ENCODE results near the gene TBL3. TPM values are rescaled to one million over a fixed set of nuclear protein-coding genes. Genes with fewer than 3 reads are reported as not detected.

Gene TBL3
- total and polyA plus RNA-seq, 9 of the 15 experiments (the other 6 are each of a cell fraction or from before 2014, with no cell fraction given) = 0.97 to 117 (median 24.5) TPM

DNA sequence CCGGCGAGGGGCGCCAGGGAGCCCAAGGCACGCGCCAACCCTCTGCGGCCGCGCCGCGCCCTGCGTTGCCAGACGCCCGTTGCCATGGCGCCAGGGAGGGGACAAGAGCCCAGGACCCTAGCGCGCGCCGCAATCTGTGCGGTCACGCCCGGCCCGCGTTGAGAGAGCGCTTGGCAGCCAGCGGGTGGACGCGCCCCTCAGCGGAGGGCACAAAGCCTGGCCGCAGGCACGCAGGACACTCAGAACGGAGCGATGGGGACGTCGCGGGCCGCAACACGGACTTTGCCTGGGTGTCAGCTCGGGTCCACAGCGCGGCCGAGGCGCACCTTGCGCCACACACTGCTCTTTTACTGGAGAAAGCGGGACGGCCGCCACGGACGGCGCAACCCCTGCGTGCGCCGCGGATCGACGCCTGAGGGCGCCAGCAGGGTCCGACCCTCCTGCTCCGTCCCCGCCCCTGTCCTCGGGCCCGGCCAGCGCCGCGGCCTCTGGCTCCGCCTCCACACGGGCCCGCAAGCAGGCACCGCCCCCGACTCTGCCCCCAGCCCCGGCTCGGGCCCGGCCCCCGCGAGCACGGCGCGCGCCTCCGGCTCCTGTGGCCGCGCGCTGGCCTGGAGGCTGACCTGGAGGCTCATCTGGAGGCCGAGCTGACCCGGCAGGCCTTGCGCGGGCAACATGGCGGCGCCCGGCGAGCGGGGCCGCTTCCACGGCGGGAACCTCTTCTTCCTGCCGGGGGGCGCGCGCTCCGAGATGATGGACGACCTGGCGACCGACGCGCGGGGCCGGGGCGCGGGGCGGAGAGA is 11.9 kb downstream of the TBL3 start, which contains the start of gene GFER (continued):
- TF ChIP-seq, protein P1, sequence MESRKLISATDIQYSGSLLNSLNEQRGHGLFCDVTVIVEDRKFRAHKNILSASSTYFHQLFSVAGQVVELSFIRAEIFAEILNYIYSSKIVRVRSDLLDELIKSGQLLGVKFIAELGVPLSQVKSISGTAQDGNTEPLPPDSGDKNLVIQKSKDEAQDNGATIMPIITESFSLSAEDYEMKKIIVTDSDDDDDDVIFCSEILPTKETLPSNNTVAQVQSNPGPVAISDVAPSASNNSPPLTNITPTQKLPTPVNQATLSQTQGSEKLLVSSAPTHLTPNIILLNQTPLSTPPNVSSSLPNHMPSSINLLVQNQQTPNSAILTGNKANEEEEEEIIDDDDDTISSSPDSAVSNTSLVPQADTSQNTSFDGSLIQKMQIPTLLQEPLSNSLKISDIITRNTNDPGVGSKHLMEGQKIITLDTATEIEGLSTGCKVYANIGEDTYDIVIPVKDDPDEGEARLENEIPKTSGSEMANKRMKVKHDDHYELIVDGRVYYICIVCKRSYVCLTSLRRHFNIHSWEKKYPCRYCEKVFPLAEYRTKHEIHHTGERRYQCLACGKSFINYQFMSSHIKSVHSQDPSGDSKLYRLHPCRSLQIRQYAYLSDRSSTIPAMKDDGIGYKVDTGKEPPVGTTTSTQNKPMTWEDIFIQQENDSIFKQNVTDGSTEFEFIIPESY (CRISPR knock-in tag; IDR thresholded peaks at IDR 0.05) = no peak; the same call in 1 of the 2 replicates
- peak; percentile 93 for TF ChIP-seq ZNF589 (CRISPR knock-in tag; IDR thresholded peaks at IDR 0.05; ENCODE audit: low read depth)
- TF ChIP-seq, protein P2, sequence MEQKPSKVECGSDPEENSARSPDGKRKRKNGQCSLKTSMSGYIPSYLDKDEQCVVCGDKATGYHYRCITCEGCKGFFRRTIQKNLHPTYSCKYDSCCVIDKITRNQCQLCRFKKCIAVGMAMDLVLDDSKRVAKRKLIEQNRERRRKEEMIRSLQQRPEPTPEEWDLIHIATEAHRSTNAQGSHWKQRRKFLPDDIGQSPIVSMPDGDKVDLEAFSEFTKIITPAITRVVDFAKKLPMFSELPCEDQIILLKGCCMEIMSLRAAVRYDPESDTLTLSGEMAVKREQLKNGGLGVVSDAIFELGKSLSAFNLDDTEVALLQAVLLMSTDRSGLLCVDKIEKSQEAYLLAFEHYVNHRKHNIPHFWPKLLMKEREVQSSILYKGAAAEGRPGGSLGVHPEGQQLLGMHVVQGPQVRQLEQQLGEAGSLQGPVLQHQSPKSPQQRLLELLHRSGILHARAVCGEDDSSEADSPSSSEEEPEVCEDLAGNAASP (IDR thresholded peaks at IDR 0.05) = no peak
- TF ChIP-seq, protein P3, sequence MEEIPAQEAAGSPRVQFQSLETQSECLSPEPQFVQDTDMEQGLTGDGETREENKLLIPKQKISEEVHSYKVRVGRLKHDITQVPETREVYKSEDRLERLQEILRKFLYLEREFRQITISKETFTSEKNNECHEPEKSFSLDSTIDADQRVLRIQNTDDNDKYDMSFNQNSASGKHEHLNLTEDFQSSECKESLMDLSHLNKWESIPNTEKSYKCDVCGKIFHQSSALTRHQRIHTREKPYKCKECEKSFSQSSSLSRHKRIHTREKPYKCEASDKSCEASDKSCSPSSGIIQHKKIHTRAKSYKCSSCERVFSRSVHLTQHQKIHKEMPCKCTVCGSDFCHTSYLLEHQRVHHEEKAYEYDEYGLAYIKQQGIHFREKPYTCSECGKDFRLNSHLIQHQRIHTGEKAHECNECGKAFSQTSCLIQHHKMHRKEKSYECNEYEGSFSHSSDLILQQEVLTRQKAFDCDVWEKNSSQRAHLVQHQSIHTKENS (CRISPR knock-in tag; IDR thresholded peaks at IDR 0.05) = no peak
- TF ChIP-seq TBP (optimal IDR thresholded peaks at IDR 0.05; ENCODE audit: low read depth, low read length) = peak; percentile 72
- TF ChIP-seq SIN3A (IDR thresholded peaks at IDR 0.05; ENCODE audit: borderline replicate concordance in 2 of 2, control insufficient read depth in 1 of 2, low read depth in 2 of 2, low read length in 2 of 2) = peak; percentile 58 to 68; a peak in 2 of 4 replicates
- no peak; the same call in none of the 2 replicates for TF ChIP-seq ZBTB1 (CRISPR knock-in tag; IDR thresholded peaks at IDR 0.05; ENCODE audit: borderline replicate concordance, low read depth)
- TF ChIP-seq, protein P4, sequence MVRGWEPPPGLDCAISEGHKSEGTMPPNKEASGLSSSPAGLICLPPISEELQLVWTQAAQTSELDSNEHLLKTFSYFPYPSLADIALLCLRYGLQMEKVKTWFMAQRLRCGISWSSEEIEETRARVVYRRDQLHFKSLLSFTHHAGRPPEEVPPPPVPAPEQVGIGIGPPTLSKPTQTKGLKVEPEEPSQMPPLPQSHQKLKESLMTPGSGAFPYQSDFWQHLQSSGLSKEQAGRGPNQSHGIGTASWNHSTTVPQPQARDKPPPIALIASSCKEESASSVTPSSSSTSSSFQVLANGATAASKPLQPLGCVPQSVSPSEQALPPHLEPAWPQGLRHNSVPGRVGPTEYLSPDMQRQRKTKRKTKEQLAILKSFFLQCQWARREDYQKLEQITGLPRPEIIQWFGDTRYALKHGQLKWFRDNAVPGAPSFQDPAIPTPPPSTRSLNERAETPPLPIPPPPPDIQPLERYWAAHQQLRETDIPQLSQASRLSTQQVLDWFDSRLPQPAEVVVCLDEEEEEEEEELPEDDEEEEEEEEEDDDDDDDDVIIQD (CRISPR knock-in tag; IDR thresholded peaks at IDR 0.05) = 0 out of 2 replicates have a peak, but pooled peaks have one; percentile 53
- TF ChIP-seq, protein P5, sequence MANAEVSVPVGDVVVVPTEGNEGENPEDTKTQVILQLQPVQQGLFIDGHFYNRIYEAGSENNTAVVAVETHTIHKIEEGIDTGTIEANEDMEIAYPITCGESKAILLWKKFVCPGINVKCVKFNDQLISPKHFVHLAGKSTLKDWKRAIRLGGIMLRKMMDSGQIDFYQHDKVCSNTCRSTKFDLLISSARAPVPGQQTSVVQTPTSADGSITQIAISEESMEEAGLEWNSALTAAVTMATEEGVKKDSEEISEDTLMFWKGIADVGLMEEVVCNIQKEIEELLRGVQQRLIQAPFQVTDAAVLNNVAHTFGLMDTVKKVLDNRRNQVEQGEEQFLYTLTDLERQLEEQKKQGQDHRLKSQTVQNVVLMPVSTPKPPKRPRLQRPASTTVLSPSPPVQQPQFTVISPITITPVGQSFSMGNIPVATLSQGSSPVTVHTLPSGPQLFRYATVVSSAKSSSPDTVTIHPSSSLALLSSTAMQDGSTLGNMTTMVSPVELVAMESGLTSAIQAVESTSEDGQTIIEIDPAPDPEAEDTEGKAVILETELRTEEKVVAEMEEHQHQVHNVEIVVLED (CRISPR knock-in tag; IDR thresholded peaks at IDR 0.05) = peak; percentile 58; the same call in 1 of the 2 replicates
- no peak for TF ChIP-seq SP2 (IDR thresholded peaks at IDR 0.05; ENCODE audit: extremely low read depth, low read depth, low read length, poor library complexity, severe bottlenecking)
- peak; percentile 65 for TF ChIP-seq ZNF24 (IDR thresholded peaks at IDR 0.05)
- no peak for TF ChIP-seq HOXB6 (CRISPR knock-in tag; IDR thresholded peaks at IDR 0.05; ENCODE audit: borderline replicate concordance)
- TF ChIP-seq MEF2D (tag; conservative IDR thresholded peaks at IDR 0.05; ENCODE audit: low read depth) = no peak
- no peak for TF ChIP-seq SMARCA4 (IDR thresholded peaks at IDR 0.05)
- no peak for TF ChIP-seq CHD4 (IDR thresholded peaks at IDR 0.05; ENCODE audit: insufficient read depth, insufficient replicate concordance, low read depth, low read length, poor library complexity, severe bottlenecking)
- no peak for TF ChIP-seq SNRNP70 (optimal IDR thresholded peaks at IDR 0.05; ENCODE audit: low read depth, low read length)
- peak; percentile 87; the same call in 1 of the 2 replicates for TF ChIP-seq PHF8 (IDR thresholded peaks at IDR 0.05; ENCODE audit: borderline replicate concordance, low read length)
- TF ChIP-seq ZNF121 (CRISPR knock-in tag; conservative IDR thresholded peaks at IDR 0.05) = no peak
